Spleen (tissue), 7 donors: ENCODE results near the gene NUB1.

Source experiments
- POLR2A ChIP-seq, 3 donors: fragments of 450-650 bp; IDR thresholded peaks; one replicate each; pipeline ENCODE4 v1.5.1; 2017; ENCODE audit warnings: antibody characterized with exemption in 3 of 3, mild to moderate bottlenecking in 1 of 3
- TF ChIP-seq, protein P1 (sequence below), 11 experiments: fragments of 200-600 bp in 7 of 11; fragments of 450-650 bp in 4 of 11; sonication (generic) in 4 of 11; IDR thresholded peaks in 8 of 11; conservative IDR thresholded peaks in 3 of 11; 1 replicate in 7 of 11; 2 replicates in 4 of 11; pipeline versions ENCODE4 v1.4.0 to v1.8.0; 2016 to 2021; ENCODE audit warnings: antibody characterized with exemption in 11 of 11, inconsistent platforms in 4 of 11, mild to moderate bottlenecking in 1 of 11
- donor health status: DM: no; HTN: no; CAD: no; lungs with moderate emphysema.
- donor health status: DM: no; HTN: no; CAD: no.
- donor health status: DM: no; HTN: no; CAD: no.

GRCh38 chr7:151390598-151391357, 49.2 kb downstream of the NUB1 start:
- TF ChIP-seq, protein P1, sequence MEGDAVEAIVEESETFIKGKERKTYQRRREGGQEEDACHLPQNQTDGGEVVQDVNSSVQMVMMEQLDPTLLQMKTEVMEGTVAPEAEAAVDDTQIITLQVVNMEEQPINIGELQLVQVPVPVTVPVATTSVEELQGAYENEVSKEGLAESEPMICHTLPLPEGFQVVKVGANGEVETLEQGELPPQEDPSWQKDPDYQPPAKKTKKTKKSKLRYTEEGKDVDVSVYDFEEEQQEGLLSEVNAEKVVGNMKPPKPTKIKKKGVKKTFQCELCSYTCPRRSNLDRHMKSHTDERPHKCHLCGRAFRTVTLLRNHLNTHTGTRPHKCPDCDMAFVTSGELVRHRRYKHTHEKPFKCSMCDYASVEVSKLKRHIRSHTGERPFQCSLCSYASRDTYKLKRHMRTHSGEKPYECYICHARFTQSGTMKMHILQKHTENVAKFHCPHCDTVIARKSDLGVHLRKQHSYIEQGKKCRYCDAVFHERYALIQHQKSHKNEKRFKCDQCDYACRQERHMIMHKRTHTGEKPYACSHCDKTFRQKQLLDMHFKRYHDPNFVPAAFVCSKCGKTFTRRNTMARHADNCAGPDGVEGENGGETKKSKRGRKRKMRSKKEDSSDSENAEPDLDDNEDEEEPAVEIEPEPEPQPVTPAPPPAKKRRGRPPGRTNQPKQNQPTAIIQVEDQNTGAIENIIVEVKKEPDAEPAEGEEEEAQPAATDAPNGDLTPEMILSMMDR (IDR thresholded peaks at IDR 0.05 in 8 of 11, conservative IDR thresholded peaks at IDR 0.05 in 3 of 11), result no peak
- TF ChIP-seq POLR2A (IDR thresholded peaks at IDR 0.05), result no peak
